ENCODE measurements around the gene ASXL1. TPM values are rescaled to one million over a fixed set of nuclear protein-coding genes. Genes with fewer than 3 reads are reported as not detected.

The ASXL1 gene
- total and polyA plus RNA-seq, 2 experiments from 2014 or later = 10.4 to 29.0 TPM

GRCh38 chr20:32338665-32339064, 19.5 kb upstream of the ASXL1 start (continued):
- TF ChIP-seq REST (IDR thresholded peaks at IDR 0.05; ENCODE audit: unreplicated experiment) (no peak), ZNF331 (CRISPR knock-in tag; IDR thresholded peaks at IDR 0.05; ENCODE audit: low read depth) (no peak), ZNF114 (CRISPR knock-in tag; IDR thresholded peaks at IDR 0.05) (no peak)

GRCh38 chr20:32339116-32339515, 19.0 kb upstream of the ASXL1 start:
- no peak overlapping the region for H3K4me2 ChIP-seq
- no peaks in the 10 kb centered on the region for H3K79me2 ChIP-seq (replicated peaks; ENCODE audit: insufficient read depth)
- peaks cover 7% of the 10 kb centered on the region for H3K27me3 Mint-ChIP-seq (ENCODE audit: insufficient read depth, low read depth, poor library complexity)
- no peak overlapping the region for H3K4me3 ChIP-seq
- no peak overlapping the region for H3K27ac Mint-ChIP-seq
- no peaks in the 10 kb centered on the region for H3K9me3 Mint-ChIP-seq
- no peaks in the 10 kb centered on the region for H3F3A ChIP-seq (replicated peaks; ENCODE audit: low read depth)
- no peaks in the 10 kb centered on the region for H3K36me3 ChIP-seq (ENCODE audit: insufficient read depth)
- H3K9me2 ChIP-seq (ENCODE audit: insufficient read depth) = peaks cover 3% of the 10 kb centered on the region; the same call in 1 of the 2 replicates
- H3K27me3 ChIP-seq (ENCODE audit: insufficient read depth) = no peaks in the 10 kb centered on the region
- H2AFZ ChIP-seq = no peak overlapping the region
- H4K20me1 ChIP-seq (replicated peaks; ENCODE audit: insufficient read depth) = peaks cover 4% of the 10 kb centered on the region; the same call in 1 of the 2 replicates
- no peaks in the 10 kb centered on the region for H3K36me3 Mint-ChIP-seq (ENCODE audit: low read depth)
- ATAC-seq (no peak), DNase-seq (ENCODE audit: low spot score) (no peak)
- H3K4me1 Mint-ChIP-seq = peaks cover 5% of the 10 kb centered on the region
- no peak overlapping the region for H3K4me3 Mint-ChIP-seq
- peaks cover 8% of the 10 kb centered on the region; the same call in 1 of the 2 replicates for H3K4me1 ChIP-seq (ENCODE audit: insufficient read depth)
- no peak overlapping the region for H3K27ac ChIP-seq (ENCODE audit: low read depth)
- TF ChIP-seq CREB1 (CRISPR knock-in tag; IDR thresholded peaks at IDR 0.05; ENCODE audit: low read depth) (no peak), ZNF331 (CRISPR knock-in tag; IDR thresholded peaks at IDR 0.05; ENCODE audit: low read depth) (no peak), CTCF (conservative IDR thresholded peaks at IDR 0.05; ENCODE audit: low read depth in 2 of 2) (no peak), EZH2phosphoT487 (IDR thresholded peaks at IDR 0.05; ENCODE audit: unreplicated experiment) (no peak), ZNF114 (CRISPR knock-in tag; IDR thresholded peaks at IDR 0.05) (no peak), STAT1 (IDR thresholded peaks at IDR 0.05; ENCODE audit: unreplicated experiment) (no peak), JUNB (IDR thresholded peaks at IDR 0.05; ENCODE audit: unreplicated experiment) (no peak), EZH2 (IDR thresholded peaks at IDR 0.05; ENCODE audit: low read depth, unreplicated experiment) (no peak), NANOG (IDR thresholded peaks at IDR 0.05; ENCODE audit: borderline replicate concordance) (no peak)
- TF ChIP-seq, protein P1, sequence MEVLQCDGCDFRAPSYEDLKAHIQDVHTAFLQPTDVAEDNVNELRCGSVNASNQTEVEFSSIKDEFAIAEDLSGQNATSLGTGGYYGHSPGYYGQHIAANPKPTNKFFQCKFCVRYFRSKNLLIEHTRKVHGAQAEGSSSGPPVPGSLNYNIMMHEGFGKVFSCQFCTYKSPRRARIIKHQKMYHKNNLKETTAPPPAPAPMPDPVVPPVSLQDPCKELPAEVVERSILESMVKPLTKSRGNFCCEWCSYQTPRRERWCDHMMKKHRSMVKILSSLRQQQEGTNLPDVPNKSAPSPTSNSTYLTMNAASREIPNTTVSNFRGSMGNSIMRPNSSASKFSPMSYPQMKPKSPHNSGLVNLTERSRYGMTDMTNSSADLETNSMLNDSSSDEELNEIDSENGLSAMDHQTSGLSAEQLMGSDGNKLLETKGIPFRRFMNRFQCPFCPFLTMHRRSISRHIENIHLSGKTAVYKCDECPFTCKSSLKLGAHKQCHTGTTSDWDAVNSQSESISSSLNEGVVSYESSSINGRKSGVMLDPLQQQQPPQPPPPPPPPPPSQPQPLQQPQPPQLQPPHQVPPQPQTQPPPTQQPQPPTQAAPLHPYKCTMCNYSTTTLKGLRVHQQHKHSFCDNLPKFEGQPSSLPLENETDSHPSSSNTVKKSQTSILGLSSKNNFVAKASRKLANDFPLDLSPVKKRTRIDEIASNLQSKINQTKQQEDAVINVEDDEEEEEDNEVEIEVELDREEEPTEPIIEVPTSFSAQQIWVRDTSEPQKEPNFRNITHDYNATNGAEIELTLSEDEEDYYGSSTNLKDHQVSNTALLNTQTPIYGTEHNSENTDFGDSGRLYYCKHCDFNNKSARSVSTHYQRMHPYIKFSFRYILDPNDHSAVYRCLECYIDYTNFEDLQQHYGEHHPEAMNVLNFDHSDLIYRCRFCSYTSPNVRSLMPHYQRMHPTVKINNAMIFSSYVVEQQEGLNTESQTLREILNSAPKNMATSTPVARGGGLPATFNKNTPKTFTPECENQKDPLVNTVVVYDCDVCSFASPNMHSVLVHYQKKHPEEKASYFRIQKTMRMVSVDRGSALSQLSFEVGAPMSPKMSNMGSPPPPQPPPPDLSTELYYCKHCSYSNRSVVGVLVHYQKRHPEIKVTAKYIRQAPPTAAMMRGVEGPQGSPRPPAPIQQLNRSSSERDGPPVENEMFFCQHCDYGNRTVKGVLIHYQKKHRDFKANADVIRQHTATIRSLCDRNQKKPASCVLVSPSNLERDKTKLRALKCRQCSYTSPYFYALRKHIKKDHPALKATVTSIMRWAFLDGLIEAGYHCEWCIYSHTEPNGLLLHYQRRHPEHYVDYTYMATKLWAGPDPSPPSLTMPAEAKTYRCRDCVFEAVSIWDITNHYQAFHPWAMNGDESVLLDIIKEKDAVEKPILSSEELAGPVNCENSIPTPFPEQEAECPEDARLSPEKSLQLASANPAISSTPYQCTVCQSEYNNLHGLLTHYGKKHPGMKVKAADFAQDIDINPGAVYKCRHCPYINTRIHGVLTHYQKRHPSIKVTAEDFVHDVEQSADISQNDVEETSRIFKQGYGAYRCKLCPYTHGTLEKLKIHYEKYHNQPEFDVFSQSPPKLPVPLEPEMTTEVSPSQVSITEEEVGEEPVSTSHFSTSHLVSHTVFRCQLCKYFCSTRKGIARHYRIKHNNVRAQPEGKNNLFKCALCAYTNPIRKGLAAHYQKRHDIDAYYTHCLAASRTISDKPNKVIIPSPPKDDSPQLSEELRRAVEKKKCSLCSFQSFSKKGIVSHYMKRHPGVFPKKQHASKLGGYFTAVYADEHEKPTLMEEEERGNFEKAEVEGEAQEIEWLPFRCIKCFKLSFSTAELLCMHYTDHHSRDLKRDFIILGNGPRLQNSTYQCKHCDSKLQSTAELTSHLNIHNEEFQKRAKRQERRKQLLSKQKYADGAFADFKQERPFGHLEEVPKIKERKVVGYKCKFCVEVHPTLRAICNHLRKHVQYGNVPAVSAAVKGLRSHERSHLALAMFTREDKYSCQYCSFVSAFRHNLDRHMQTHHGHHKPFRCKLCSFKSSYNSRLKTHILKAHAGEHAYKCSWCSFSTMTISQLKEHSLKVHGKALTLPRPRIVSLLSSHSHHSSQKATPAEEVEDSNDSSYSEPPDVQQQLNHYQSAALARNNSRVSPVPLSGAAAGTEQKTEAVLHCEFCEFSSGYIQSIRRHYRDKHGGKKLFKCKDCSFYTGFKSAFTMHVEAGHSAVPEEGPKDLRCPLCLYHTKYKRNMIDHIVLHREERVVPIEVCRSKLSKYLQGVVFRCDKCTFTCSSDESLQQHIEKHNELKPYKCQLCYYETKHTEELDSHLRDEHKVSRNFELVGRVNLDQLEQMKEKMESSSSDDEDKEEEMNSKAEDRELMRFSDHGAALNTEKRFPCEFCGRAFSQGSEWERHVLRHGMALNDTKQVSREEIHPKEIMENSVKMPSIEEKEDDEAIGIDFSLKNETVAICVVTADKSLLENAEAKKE (CRISPR knock-in tag; IDR thresholded peaks at IDR 0.05) = no peak

Data from GM23338 (cell line).